Activated CD4-positive, alpha-beta T cell treated with anti-CD3 and anti-CD28 coated beads, Interleukin-2, amount 50 U/mL, for 16 hours (primary cell): ENCODE measurements around the gene CTNNA2.
"Not testable (repeated sequence)": the region's sequence is repeated elsewhere in the genome, so short reads cannot be mapped to it uniquely, and the experiment has no call there.

Experiments used
- DNase-seq: peaks from one replicate; pipeline ENCODE4 v3.0.0-alpha.2; 2020

CTNNA2 gene

DNA sequence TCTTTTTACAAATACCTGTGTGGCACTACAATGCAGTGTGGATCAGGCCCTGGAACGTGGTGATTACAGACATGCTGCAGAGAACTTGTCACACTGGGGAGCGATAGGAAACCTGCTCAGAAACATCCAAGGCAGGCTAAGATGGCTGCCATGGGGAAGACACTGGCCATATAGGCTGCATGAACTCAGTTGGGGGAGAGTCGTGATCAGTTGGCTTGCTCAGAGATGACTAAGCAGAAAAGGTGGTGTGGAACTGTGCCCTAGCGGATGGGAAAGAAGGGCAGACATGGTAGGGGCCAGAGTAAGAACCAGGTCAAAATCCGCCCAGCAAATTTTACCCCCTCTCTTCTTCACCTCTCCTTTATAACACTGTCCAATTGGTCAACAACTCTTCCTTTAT is 483.9 kb downstream of the CTNNA2 start:
- DNase-seq: no peak

DNA sequence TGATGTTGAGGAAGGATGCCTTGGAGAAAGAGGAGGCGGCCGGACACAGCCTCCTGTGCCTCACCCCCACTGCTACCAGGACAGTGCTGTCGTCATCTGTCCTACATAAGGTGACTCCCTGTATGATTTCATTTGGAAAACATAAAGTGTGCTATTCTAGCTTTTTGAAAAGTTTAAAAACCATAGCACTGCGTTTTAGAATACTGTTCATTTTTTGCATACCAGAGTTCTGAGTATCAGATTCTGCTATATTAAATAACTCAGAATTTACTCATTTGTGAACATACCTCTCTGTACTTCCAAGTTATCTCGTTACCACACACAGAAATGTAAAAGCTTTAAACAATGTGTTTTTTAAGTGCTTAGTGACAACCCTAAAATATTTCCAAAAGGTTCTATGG is 488.9 kb downstream of the CTNNA2 start:
- DNase-seq: no peak

DNA sequence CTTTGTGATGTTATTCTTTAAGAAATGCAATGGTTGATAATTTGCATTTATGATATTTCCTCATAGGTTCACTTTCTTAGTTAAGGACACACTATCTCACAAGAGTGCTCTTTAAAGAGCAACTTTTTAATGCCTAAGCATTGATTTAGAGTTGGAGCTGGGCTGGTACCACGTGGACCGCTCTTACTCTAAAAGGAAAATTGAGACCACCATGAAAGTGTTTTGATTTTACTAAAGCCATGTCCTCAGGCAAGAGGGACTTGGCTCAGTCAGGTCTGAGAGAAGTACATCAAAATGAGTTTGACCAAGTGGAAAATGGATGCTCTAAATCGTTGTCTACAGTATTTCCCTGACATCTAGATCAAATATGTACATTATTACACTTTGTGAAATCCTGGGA is 489.3 kb downstream of the CTNNA2 start:
- no peak for DNase-seq

DNA sequence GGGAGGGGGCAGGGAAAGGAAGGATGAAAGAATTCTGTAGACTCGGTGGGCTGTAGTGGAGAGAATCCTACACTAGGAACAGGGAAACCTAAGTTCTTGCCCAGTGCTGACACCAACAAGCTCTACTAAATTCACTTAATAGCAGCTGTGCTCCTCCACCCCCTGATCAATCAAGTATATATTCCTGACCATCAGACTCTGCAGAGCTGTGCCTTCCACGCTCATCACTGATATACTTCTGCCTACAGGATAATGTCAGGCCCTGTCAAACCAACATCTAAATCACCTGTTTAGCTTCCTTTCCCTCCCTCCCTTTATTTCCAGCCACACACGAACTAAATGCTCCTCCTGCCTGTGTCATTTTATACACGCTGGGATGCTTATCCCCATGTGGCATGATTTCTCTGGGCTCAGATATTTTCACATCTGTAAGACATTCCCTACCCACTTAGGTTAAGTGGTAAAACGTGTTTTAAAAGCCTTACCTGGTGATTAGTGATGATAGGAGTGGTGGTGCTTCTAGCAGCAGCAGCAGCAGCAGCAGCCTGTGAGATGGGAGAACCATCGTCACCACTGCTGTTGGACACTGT is 489.8 kb downstream of the CTNNA2 start:
- DNase-seq: no peak

DNA sequence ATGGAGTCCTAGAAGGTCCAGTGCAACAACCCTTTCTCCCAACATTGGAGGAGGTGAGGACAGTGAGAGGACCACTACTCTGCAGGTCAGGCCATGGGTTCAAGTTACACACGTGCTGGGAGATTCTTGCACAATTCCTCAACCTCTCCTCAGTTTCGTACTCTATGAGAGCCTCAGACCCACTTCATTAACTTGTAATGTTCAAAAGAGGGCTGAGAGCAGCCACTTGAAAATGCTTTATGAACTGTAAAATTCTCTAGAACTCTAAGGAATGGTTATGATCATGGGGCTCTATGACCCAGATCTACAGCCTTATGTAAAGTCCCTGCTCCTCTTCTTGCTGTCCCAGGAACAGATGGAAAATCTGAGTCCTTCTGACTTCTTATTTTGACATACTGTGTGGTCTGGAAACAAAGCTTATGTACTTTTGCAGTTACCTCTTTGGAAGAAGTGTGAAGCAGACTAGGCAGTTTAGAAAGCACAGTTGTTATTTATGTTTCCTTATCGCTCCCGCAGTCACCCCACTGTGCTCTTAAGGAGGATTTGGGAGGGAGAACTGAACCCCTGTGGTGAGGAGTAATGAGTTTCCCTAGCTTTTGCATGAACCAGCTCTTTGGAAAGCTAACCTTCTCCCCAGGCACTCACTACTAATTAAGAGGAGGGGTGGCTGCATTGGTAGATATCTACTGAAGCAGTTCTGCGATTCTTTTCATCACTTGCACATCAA is 495.1 kb downstream of the CTNNA2 start:
- no peak for DNase-seq

DNA sequence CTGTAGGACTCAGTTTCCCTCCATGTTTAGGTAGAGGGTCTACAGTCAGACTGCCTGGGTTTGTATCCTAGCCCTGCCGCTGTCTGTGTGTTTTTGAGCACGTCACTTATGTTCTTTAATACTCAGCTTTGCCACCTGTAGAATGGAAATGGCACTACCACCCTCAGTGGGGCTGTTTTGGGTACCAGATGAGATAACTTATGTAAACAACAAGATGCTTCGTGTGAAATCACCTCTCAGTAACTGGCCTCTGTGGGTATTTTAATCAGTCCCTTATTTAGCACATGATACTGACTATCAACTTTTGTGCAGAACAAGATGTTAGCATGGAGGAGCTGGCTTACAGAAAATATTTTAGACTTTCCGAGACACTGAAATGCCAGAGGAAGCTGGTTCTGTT is 495.7 kb downstream of the CTNNA2 start:
- DNase-seq: no peak

DNA sequence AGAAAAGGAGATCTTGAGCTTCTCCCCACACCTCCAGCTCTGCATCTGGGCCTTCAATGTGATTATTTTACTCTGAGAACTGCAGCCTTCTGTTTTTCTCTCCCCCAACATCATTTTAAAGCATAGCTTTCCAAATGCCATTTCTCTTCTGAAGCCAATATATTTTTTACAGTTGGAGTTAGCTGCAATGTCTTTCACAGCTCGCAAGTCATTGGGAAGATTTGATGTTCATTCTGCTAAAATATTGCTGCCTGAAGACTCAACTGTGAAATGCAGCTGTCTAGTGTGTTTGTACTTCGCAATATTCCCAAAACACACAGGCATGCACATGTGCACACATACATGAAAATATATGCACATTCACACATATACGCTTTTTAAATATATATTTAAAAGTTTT is 496.4 kb downstream of the CTNNA2 start:
- DNase-seq: no peak

DNA sequence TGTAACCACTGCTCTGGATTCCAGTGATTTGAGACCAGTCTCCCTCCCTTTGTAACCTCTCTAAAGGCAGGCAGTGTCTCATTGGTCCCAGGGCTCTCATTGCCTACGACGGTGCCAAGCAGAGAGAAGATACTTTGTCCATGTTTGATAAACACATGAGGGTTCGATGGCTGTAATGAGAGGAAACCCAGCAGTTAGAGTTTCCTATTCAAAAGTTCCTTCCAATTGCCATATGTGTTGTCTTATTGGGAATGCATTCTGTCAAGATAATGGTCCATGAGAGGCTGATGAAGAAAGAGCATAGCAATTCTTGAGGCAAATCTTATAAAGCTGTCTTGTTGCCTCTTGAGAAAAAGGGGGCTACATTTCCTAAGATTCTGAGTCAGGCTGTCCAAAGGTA is 499.2 kb downstream of the CTNNA2 start:
- DNase-seq: no peak

DNA sequence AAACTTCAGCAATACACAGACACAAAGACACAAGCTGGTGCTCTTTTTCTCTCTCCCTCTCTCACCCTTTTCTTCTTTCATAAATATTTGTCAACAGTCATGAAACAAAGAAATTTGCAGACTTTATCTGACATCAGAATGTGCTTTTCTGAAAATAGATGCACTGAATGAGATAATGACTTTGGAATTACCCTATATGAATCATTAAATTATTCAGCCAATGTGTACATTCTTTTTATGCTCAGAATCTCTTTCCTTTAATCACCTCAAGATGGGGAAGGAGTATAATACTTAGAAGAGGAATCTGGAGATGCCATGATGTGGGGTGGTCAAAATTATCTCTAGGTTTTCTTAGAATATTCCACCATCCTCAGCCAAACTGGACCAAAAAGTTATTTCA is 501.8 kb downstream of the CTNNA2 start:
- no peak for DNase-seq

DNA sequence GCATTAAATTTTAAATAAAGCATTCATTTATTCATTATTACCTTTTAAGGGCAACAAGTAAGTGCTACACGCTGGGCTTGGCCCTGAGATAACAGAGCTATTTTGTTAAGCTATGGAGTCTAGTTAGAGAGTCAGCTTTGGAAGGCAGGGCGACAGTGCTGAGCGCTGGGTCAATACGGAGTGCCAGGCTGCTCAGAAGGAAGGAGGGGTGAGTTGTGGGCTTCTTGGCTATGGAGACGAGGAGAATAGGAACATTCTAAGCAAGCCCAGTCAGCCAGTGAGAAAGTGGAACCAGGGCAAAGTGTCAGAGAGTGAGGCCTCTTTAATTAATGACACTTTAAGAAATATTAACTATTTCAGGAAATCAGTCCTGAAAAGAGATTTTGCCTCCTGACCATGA is 503.3 kb downstream of the CTNNA2 start:
- DNase-seq: no peak

DNA sequence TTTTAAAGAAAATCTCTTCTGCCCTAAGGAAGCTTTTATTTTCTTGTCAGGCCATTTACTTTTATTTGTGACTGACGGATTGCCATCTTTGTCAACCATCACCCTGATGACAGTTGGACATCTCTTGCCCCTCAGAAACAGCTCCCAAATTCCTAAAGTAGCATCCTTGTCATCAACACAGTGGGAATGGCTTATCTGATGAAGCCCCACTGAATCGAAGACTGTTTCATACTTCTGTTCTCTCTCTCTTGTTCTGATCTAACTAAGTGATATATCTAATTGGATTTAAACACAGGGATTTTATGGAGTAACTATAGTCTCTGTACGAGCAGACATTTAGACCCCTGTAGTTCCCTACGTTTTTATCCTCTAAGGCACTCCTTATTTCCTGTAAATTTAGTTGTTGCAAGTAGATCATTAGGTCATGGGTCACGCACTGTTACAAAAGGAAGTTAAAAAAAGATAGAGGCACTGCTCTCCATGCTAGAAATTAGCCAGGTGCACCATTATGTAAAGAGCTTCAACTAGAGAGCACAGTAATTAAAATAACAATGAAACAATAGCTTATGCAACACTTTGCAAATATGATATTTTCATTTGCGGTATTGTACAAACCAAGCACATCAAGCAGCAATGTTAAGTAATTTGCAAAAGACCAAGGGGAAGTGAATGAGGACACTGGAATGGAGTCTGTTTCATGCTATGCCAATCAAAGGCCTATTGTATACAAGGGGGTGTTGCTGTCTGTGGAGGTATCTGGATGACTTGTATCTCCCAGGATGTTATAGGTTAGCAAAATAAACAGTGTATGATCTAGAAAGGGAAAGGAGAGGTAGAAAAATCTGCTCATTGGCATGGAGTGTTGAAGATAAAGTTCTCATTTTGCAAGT is 507.0 kb downstream of the CTNNA2 start:
- DNase-seq: no peak

DNA sequence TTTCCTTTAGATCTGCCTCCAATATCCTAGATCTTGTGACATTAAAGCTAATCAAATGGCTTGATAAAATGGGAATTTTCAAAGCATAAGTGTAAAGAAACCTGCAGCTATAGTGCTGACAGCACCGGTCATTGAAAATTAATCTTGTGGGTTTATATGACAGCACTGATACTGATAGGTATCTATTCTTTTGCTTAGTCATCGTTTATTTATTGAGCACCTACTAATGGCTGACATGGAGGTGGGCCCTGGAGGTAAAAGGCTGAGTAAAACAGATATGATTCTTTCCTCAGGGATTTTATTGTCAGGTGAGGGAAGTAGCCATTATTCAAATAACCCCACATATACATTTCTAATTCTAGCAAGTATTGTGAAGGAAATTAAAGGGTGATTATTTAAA is 509.2 kb downstream of the CTNNA2 start:
- no peak for DNase-seq

DNA sequence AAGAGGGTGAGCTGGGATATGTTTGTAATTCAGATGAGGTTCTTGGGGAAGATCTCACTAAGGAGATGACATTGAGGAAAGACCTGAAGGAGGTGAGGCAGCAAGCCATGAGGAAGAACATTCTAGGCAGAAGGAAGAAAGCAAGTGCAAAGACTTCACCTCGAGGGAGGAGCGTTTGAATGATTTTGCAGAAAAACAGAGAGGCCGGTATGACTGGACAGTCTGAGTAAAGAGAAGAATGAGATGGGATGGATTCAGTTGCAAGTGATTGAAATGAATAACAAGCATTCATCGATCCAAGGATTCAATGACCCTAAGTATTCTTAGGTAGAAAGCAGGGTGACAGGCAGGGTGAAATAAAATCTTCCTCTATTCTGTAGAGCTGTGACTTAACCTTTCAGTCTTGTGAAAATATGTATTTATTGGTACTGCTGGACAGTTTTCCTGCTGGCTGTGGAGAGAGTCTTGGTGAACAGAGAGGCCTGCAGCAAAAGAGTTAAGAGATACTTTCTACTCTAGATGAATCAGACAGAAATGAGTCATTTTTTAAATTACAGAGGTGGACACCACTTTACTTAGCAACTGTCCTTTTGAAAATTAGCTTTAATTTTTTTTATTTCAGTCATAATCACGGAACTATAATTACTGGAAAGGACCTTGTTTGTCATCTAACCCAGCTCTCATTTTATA is 513.3 kb downstream of the CTNNA2 start:
- no peak for DNase-seq

DNA sequence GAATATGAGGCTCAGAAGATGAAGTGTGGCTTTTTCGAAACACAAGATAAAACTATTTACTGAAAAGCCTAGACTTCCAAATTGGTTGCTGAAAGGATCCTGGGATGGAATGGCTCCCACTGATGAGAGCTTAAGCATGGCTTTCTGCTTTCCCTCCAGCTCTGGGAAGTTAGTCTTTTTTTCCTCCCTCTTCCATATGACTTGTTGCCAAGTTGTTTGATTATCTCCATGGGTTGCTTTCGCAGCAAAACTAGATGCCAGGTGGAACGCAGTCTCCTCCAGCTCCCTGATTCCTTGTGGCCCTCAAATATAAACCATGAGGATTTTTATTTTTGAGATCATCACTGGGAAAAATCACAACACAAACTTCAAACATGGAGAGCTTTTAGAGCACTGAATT is 515.2 kb downstream of the CTNNA2 start:
- DNase-seq: no peak

DNA sequence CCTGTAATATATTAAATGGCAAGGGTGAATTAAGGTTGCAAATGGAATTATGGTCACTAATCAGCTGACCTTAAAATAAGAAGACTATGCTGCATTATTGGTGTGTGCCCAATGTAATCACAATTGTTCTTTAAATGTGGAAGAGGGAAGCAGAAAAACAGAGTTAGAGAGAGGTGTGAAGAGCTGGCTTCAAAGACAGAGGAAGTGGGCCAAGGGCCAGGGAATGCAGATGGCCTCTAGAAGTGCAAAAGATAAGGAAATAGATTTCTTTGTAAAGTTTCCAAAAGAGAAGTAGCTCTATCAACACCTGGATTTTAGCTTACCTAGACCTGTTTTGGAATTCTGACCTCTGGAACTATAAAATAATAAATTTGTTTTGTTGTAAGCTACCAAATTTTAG is 515.7 kb downstream of the CTNNA2 start:
- DNase-seq: no peak

DNA sequence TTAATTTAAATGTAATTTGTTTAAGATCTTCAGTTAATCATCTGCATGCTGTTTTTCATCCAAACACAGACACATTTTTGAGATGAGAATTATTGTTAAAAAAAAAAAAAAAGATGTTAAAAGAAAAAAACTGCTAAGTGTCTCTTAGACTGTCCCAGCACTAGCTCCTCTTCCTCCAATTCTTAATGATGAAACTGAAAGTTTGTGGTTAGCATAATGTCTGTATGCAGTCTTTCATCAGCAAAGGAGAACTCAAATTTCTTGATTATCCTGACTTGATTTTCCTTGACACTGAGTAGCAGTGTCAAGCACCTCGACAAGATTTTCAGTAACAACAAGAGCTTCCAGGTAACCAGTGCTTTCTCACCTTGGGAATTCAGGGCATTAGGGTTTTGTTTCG is 517.3 kb downstream of the CTNNA2 start:
- DNase-seq: no peak

DNA sequence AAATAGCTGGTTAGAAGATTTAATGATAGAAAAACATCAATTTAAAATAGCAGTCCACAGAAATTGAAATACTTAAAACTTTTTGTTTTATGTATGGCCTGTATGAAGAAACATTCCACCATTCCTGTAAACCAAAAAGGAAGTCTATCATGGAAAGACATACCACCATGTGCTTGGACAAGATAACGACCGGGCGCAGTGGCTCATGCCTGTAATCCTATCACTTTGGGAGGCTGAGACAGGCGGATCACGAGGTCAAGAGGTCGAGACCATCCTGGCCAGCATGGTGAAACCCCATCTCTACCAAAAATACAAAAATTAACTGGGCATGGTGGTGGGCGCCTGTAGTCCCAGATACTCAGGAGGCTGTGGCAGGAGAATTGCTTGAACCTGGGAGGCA is 519.8 kb downstream of the CTNNA2 start:
- DNase-seq: not testable (repeated sequence)

DNA sequence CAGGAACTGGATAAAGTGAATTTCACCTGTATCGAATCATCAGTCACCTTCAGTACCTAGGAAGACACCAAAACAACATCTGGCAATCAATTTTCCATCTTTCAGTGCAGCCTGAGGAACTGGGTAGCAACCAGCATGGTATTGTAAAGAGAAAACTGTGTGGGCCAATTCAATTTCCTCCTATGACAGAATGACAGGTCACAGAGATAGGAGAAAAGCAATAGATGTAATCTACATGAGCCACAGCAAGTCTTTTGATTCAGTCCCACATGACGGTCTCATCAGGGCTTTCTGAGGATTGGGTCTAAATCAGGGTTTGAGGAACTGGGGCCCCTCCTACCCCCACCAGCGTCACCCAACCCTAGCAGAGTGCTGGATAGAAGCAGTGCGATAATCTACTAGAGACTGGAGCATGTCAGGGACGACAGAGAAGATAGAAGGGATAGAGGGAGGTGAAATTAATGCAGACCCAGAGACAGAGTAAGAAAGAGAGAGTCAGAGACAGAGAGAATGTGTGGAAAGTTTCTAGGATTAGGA is 523.0 kb downstream of the CTNNA2 start:
- no peak for DNase-seq

DNA sequence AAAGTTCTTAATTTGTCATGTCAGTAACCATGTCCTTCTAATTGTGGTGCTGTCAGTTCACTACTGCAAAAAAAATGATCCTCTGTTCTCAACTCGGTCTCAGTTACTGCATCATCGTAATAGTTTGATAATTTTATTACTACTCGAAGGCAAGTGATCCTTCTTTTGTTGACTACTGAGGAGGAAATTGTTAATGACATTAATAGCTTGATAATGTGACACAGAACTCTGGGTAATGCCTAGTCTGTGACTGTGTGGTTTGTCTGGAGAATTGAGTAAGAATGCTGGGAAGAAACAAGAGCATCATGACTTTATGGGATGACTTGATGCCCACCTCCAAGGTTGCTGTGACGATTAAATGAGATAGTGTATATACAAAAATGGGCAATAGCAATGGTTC is 524.5 kb downstream of the CTNNA2 start:
- no peak for DNase-seq

DNA sequence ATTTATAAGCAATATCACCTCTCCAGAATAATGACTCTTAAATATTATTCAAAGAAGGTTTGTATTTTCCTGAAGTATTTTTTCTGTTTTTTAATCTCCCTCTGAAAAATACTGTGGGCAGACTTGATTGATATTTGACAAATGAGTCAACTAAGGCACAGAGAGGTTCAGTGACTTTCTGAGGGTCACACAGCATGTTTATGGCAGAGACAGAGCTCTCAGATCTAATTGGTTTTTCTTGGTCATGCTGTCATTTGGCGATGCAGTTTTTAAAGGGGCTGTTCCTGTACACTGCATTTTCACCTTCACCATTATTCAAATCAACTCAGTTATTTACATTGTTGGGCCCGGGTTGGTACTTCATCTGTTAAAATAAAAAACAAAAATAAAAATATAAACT is 527.4 kb downstream of the CTNNA2 start:
- no peak for DNase-seq

DNA sequence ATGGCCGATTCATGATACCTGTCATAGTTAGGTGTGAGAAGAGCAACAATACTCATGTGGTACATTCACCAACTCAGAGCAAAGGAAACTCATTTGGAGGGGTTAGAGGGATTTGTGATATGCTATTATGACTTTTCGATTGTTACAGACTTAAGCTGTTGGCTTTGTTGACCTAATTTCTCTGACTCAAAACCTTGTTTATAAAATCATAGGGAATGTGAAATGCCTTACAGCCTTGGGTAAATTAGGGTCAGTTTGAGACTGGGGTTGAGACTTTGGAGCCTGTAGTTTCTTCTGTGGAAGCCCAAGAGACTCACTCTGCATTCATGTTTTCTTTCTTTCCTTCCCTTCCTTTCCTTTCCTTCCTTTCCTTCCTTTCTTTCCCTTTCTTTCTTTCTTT is 529.8 kb downstream of the CTNNA2 start:
- no peak for DNase-seq

DNA sequence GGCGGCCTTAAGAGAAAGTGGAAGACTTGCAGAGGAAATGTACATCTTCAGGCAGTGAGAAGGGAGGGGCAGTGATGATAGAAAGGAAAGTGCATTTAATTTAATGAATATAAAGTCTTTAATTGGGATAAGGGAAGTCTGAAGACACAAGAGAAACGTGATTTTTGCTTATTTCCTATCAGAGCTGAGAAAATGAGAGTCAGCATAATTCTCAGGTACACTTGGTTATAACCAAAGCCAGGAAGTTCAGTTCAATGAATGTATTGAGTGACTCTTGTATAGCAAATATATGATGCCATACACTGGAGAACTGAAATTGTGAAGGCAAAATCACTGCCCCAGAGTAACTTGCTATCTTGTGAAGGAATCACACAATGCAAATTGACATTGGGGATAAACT is 535.4 kb downstream of the CTNNA2 start:
- no peak for DNase-seq

DNA sequence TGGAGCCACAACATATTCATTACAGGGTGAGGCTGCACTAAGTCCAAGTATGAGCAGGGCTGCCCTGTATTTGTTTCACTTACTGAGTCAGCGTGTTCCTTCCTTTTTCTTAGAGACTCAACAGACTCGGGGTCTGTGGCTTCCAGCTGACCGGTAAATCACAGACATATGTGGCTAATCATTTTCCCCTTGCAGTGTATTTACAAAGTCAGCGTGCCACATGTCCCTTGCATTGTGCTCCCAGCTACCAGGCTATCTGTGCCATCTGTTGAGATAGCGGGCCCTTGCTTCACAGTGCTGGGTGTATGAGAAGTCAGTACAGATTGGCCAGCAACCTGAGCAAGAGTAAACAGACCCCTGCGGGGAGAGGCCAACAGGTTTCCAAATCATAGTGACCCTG is 537.4 kb downstream of the CTNNA2 start:
- no peak for DNase-seq
